ENCODE measurements around the gene DDX52.

DDX52 gene

DNA sequence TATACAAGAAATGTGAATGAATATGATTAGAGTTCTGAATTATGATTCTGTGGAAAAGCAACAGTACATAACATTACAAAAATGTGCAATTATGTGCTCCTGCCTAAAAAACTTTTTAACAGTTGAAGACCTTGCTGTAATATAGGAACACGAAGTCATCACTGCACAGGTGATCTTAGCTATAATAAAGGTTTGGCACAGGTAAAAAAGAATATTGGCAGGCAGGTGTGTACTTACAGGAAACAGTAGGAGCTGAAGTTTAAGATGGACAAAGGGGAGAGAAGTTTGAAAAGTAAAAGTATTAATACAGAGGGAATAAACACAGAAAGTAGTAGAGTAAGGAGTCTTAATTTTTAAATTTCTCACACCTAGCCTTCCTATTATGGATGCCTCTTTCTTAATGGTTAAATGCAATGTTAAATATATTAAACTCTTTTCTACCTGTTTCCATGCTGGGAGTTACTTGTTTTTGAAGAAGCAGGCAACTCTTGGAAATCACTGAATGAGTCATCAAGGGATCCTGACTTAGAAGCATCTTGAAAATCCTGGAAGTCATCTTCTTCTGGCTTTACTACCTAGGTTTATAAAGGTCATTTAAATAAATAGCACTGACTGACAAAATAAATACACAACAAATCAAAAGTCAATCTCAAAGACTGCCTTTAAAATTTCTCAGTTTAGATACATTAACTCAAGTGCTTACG, 74.7 kb downstream of the DDX52 start:
- Histone ChIP-seq H3K4me2 (ENCODE audit: low read length) (no peak overlapping the region), H4K20me1 (ENCODE audit: control insufficient read depth, insufficient read depth, low read depth, low read length) (peaks cover 3% of the 10 kb centered on the region; the same call in 1 of the 2 replicates), H3K4me3 (ENCODE audit: low read length) (no peak overlapping the region), H3K9me3 (ENCODE audit: control insufficient read depth, insufficient read depth, low read length) (no peaks in the 10 kb centered on the region), H3K27me3 (ENCODE audit: control insufficient read depth, low read length) (no peaks in the 10 kb centered on the region), H3K36me3 (ENCODE audit: control insufficient read depth, low read length) (peaks cover 82% of the 10 kb centered on the region), H3K4me1 (ENCODE audit: control insufficient read depth, low read length) (no peaks in the 10 kb centered on the region), H3K9me2 (replicated peaks; ENCODE audit: control insufficient read depth, low read length) (no peaks in the 10 kb centered on the region), H3K27ac (ENCODE audit: low read depth, low read length) (no peak overlapping the region), H3F3A (ENCODE audit: control insufficient read depth, insufficient read depth) (no peaks in the 10 kb centered on the region), H3K79me2 (ENCODE audit: control insufficient read depth, low read length) (0 out of 2 replicates have a peak, but pooled peaks cover 3% of the 10 kb centered on the region)
- TF ChIP-seq, protein P1, sequence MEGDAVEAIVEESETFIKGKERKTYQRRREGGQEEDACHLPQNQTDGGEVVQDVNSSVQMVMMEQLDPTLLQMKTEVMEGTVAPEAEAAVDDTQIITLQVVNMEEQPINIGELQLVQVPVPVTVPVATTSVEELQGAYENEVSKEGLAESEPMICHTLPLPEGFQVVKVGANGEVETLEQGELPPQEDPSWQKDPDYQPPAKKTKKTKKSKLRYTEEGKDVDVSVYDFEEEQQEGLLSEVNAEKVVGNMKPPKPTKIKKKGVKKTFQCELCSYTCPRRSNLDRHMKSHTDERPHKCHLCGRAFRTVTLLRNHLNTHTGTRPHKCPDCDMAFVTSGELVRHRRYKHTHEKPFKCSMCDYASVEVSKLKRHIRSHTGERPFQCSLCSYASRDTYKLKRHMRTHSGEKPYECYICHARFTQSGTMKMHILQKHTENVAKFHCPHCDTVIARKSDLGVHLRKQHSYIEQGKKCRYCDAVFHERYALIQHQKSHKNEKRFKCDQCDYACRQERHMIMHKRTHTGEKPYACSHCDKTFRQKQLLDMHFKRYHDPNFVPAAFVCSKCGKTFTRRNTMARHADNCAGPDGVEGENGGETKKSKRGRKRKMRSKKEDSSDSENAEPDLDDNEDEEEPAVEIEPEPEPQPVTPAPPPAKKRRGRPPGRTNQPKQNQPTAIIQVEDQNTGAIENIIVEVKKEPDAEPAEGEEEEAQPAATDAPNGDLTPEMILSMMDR (IDR thresholded peaks at IDR 0.05; ENCODE audit: low read depth, low read length, poor library complexity, severe bottlenecking) = no peak
- no peak for TF ChIP-seq EZH2phosphoT487 (IDR thresholded peaks at IDR 0.05; ENCODE audit: borderline replicate concordance, low read length)

DNA sequence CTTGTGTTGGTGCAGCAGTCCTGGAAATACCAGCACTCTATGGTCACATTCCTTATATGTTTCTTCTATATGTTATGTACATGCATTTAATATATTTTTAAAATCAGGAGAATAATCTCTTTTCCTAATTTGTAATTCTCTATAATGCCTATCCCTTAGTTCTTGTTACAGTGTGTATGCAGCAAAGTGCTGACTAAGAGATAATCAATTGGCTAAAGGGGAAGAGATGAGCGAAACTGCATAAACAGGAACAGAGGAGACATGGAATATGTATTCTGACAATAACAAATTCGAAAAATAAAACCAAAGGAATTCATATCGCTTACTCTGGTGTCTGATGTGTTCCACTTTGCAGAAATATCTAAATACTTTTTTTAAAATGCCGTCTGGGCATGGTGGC, 75.7 kb downstream of the DDX52 start:
- Histone ChIP-seq H3K36me3 (ENCODE audit: control insufficient read depth, low read length) (peaks cover 80% of the 10 kb centered on the region), H3K9me3 (ENCODE audit: control insufficient read depth, insufficient read depth, low read length) (no peaks in the 10 kb centered on the region), H3K79me2 (ENCODE audit: control insufficient read depth, low read length) (no peaks in the 10 kb centered on the region), H3K27me3 (ENCODE audit: control insufficient read depth, low read length) (no peaks in the 10 kb centered on the region), H3K27ac (ENCODE audit: low read depth, low read length) (no peak overlapping the region), H3F3A (ENCODE audit: control insufficient read depth, insufficient read depth) (no peaks in the 10 kb centered on the region; the same call in 1 of the 2 replicates), H4K20me1 (ENCODE audit: control insufficient read depth, insufficient read depth, low read depth, low read length) (peaks cover 3% of the 10 kb centered on the region; the same call in 1 of the 2 replicates), H3K4me1 (ENCODE audit: control insufficient read depth, low read length) (no peaks in the 10 kb centered on the region), H3K4me2 (ENCODE audit: low read length) (no peak overlapping the region), H3K4me3 (ENCODE audit: low read length) (no peak overlapping the region), H3K9me2 (replicated peaks; ENCODE audit: control insufficient read depth, low read length) (no peaks in the 10 kb centered on the region)
- TF ChIP-seq, protein P1 (IDR thresholded peaks at IDR 0.05; ENCODE audit: low read depth, low read length, poor library complexity, severe bottlenecking) = no peak
- no peak for TF ChIP-seq EZH2phosphoT487 (IDR thresholded peaks at IDR 0.05; ENCODE audit: borderline replicate concordance, low read length)

DNA sequence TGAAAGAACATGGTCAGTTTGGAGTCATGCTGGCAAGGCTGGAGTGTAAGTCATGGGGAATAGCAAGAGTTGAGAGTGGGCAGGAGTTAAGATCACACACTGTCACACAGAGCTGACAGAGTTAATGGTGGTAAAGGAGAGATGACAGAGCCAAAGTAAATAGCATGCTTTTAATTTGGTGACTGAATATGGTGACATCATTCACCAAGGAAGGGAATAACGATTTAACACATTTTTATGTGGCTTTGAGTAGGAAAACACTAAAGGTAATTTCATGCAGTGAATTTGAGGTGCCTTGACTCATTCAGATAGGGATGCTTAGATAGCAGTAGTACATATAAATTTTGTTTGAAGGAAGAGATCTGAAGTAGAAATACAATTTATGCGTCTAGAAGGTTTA, 76.1 kb downstream of the DDX52 start:
- no peaks in the 10 kb centered on the region for H3K4me1 ChIP-seq (ENCODE audit: control insufficient read depth, low read length)
- H4K20me1 ChIP-seq (ENCODE audit: control insufficient read depth, insufficient read depth, low read depth, low read length) = peaks cover 3% of the 10 kb centered on the region; the same call in 1 of the 2 replicates
- peaks cover 80% of the 10 kb centered on the region for H3K36me3 ChIP-seq (ENCODE audit: control insufficient read depth, low read length)
- no peaks in the 10 kb centered on the region for H3K9me2 ChIP-seq (replicated peaks; ENCODE audit: control insufficient read depth, low read length)
- no peak overlapping the region for H3K4me2 ChIP-seq (ENCODE audit: low read length)
- TF ChIP-seq, protein P1 (IDR thresholded peaks at IDR 0.05; ENCODE audit: low read depth, low read length, poor library complexity, severe bottlenecking) = no peak
- no peak for TF ChIP-seq EZH2phosphoT487 (IDR thresholded peaks at IDR 0.05; ENCODE audit: borderline replicate concordance, low read length)
- H3K79me2 ChIP-seq (ENCODE audit: control insufficient read depth, low read length) = no peaks in the 10 kb centered on the region
- no peaks in the 10 kb centered on the region for H3K27me3 ChIP-seq (ENCODE audit: control insufficient read depth, low read length)
- H3K9me3 ChIP-seq (ENCODE audit: control insufficient read depth, insufficient read depth, low read length) = no peaks in the 10 kb centered on the region
- no peak overlapping the region for H3K4me3 ChIP-seq (ENCODE audit: low read length)
- H3K27ac ChIP-seq (ENCODE audit: low read depth, low read length) = no peak overlapping the region
- no peaks in the 10 kb centered on the region; the same call in 1 of the 2 replicates for H3F3A ChIP-seq (ENCODE audit: control insufficient read depth, insufficient read depth)
